ENCODE data around the gene PDLIM3. TPM values are rescaled to one million over a fixed set of nuclear protein-coding genes. Genes with fewer than 3 reads are reported as not detected.

PDLIM3 gene
- total and polyA plus RNA-seq, 2 donors (not counting 1 experiment from before 2014, with no cell fraction given): 0.15 TPM; not detected in 1

GRCh38 chr4:185479507-185479971 is 55.8 kb downstream of the PDLIM3 start:
- WGBS (ENCODE audit: insufficient coverage): no CpG with 5 or more reads among the region's 1 CpG
- no peak overlapping the region for H3K4me3 Mint-ChIP-seq
- no peaks in the 10 kb centered on the region for H3K36me3 ChIP-seq (replicated peaks in 1 of 2; ENCODE audit: control extremely low read depth in 1 of 2, control insufficient read depth in 1 of 2, extremely low read depth in 1 of 2, insufficient read depth in 2 of 2, low read length in 1 of 2)
- no peak overlapping the region for H3K27ac ChIP-seq (ENCODE audit: low read length in 2 of 2)
- ChIA-PET CTCF (interaction anchor here (1.1 kb wide), 1 partner anchor 118 kb away, joined by 4 read pairs; no protein-coding TSS in a partner anchor), POLR2A (no interaction called here)
- no peaks in the 10 kb centered on the region for H3K79me2 ChIP-seq (ENCODE audit: control insufficient read depth, insufficient read depth, low read length)
- intact Hi-C loops (cut with micrococcal nuclease): no loop called here
- no peaks in the 10 kb centered on the region for H4K20me1 ChIP-seq (ENCODE audit: control insufficient read depth, insufficient read depth, low read length, poor library complexity, severe bottlenecking)
- H3K4me2 ChIP-seq (replicated peaks; ENCODE audit: low read depth, low read length, poor library complexity, severe bottlenecking): no peak overlapping the region
- TF ChIP-seq, protein P1, sequence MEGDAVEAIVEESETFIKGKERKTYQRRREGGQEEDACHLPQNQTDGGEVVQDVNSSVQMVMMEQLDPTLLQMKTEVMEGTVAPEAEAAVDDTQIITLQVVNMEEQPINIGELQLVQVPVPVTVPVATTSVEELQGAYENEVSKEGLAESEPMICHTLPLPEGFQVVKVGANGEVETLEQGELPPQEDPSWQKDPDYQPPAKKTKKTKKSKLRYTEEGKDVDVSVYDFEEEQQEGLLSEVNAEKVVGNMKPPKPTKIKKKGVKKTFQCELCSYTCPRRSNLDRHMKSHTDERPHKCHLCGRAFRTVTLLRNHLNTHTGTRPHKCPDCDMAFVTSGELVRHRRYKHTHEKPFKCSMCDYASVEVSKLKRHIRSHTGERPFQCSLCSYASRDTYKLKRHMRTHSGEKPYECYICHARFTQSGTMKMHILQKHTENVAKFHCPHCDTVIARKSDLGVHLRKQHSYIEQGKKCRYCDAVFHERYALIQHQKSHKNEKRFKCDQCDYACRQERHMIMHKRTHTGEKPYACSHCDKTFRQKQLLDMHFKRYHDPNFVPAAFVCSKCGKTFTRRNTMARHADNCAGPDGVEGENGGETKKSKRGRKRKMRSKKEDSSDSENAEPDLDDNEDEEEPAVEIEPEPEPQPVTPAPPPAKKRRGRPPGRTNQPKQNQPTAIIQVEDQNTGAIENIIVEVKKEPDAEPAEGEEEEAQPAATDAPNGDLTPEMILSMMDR (IDR thresholded peaks at IDR 0.05): no peak
- TF ChIP-seq EZH2 (IDR thresholded peaks at IDR 0.05; ENCODE audit: borderline replicate concordance, insufficient read depth, low read depth, low read length, poor library complexity, severe bottlenecking): no peak
- no peaks in the 10 kb centered on the region for H3K4me1 ChIP-seq (ENCODE audit: control insufficient read depth in 2 of 2, insufficient read depth in 2 of 2, low read length in 2 of 2)
- no peaks in the 10 kb centered on the region for H3K9me3 Mint-ChIP-seq (ENCODE audit: insufficient read depth)
- no peak overlapping the region for H2AFZ ChIP-seq (ENCODE audit: insufficient read depth, low read depth, low read length, poor library complexity, severe bottlenecking)
- peaks cover 32% of the 10 kb centered on the region for H3K27me3 Mint-ChIP-seq
- no peak overlapping the region for H3K4me3 ChIP-seq (ENCODE audit: control extremely low read depth in 1 of 5, extremely low read depth in 1 of 5, insufficient read depth in 1 of 5, low read depth in 2 of 5, low read length in 4 of 5)
- H3K9me3 ChIP-seq (ENCODE audit: control extremely low read depth in 1 of 3, control insufficient read depth in 2 of 3, insufficient read depth in 1 of 3, low read length in 2 of 3): no peaks in the 10 kb centered on the region
- peaks cover 0 to 21% (median 10%) of the 10 kb centered on the region in 4 experiments for H3K27me3 ChIP-seq (replicated peaks in 1 of 4; ENCODE audit: control extremely low read depth in 1 of 4, control insufficient read depth in 3 of 4, insufficient read depth in 4 of 4, low read length in 3 of 4)
- no peak for ATAC-seq (ENCODE audit: low read depth)
- peaks cover 12% of the 10 kb centered on the region for H3K4me1 Mint-ChIP-seq
- H3K9ac ChIP-seq (ENCODE audit: low read length): no peak overlapping the region
- DNase-seq: no peak
- no peak overlapping the region for H3K27ac Mint-ChIP-seq

GRCh38 chr4:185473247-185473646 is 62.1 kb downstream of the PDLIM3 start:
- 86% methylated on average over 6 of the region's 8 CpGs for WGBS (ENCODE audit: insufficient coverage)
- ATAC-seq (ENCODE audit: low read depth): no peak
- no peak overlapping the region for H3K4me2 ChIP-seq (replicated peaks; ENCODE audit: low read depth, low read length, poor library complexity, severe bottlenecking)

More at GRCh38 chr4:185473247-185473646, 62.1 kb downstream of the PDLIM3 start:
- Histone ChIP-seq H3K79me2 (ENCODE audit: control insufficient read depth, insufficient read depth, low read length) (no peaks in the 10 kb centered on the region), H3K27me3 (replicated peaks in 1 of 4; ENCODE audit: control extremely low read depth in 1 of 4, control insufficient read depth in 3 of 4, insufficient read depth in 4 of 4, low read length in 3 of 4) (peaks cover 0 to 8% (median 4%) of the 10 kb centered on the region in 4 experiments), H3K4me1 (ENCODE audit: control insufficient read depth in 2 of 2, insufficient read depth in 2 of 2, low read length in 2 of 2) (peaks cover 11 to 17% of the 10 kb centered on the region in 2 donors), H2AFZ (ENCODE audit: insufficient read depth, low read depth, low read length, poor library complexity, severe bottlenecking) (no peak overlapping the region), H3K9ac (ENCODE audit: low read length) (no peak overlapping the region), H3K4me3 (ENCODE audit: control extremely low read depth in 1 of 5, extremely low read depth in 1 of 5, insufficient read depth in 1 of 5, low read depth in 2 of 5, low read length in 4 of 5) (no peak overlapping the region), H3K9me3 (ENCODE audit: control extremely low read depth in 1 of 3, control insufficient read depth in 2 of 3, insufficient read depth in 1 of 3, low read length in 2 of 3) (no peaks in the 10 kb centered on the region), H3K27ac (ENCODE audit: low read length in 2 of 2) (no peak overlapping the region), H4K20me1 (ENCODE audit: control insufficient read depth, insufficient read depth, low read length, poor library complexity, severe bottlenecking) (no peaks in the 10 kb centered on the region), H3K36me3 (replicated peaks in 1 of 2; ENCODE audit: control extremely low read depth in 1 of 2, control insufficient read depth in 1 of 2, extremely low read depth in 1 of 2, insufficient read depth in 2 of 2, low read length in 1 of 2) (no peaks in the 10 kb centered on the region)
- H3K4me3 Mint-ChIP-seq: no peak overlapping the region
- H3K27me3 Mint-ChIP-seq: peaks cover 13% of the 10 kb centered on the region
- ChIA-PET POLR2A (interaction anchor here (0.6 to 0.7 kb wide), 3 partner anchors 41 to 114 kb away, joined by 3 to 6 read pairs (median 4); no protein-coding TSS in a partner anchor), CTCF (interaction anchor here (0.8 to 3.6 kb wide), 6 partner anchors 15 to 146 kb away, joined by 3 to 36 read pairs (median 4); partner anchors contain the start of genes LRP2BP and UFSP2)
- no peak for DNase-seq
- H3K27ac Mint-ChIP-seq: no peak overlapping the region
- peaks cover 17% of the 10 kb centered on the region for H3K4me1 Mint-ChIP-seq
- intact Hi-C loops (cut with micrococcal nuclease): no loop called here
- H3K9me3 Mint-ChIP-seq (ENCODE audit: insufficient read depth): no peaks in the 10 kb centered on the region
- no peak for TF ChIP-seq EZH2 (IDR thresholded peaks at IDR 0.05; ENCODE audit: borderline replicate concordance, insufficient read depth, low read depth, low read length, poor library complexity, severe bottlenecking)
- TF ChIP-seq, protein P1 (IDR thresholded peaks at IDR 0.05): no peak
